GM23338 (cell line): Measurements from ENCODE around the gene SAMD7. TPM values are rescaled to one million over a fixed set of nuclear protein-coding genes. Genes with fewer than 3 reads are reported as not detected.

Experiments
- ATAC-seq: fragments of 200-7000 bp; cut with Tn5 transposase; 3 replicates; pipeline ENCODE4 v1.9.1; 2020
- DNase-seq: peaks from one replicate; pipeline ENCODE4 v3.0.0-alpha.2; 2015; ENCODE audit warnings: low spot score
- H2AFZ ChIP-seq: fragments of 200-600 bp; sonication (generic); 2 replicates; pipeline ENCODE4 v1.8.0; 2016; ENCODE audit warnings: antibody characterized with exemption, mild to moderate bottlenecking, moderate library complexity
- H3F3A ChIP-seq: fragments of 200-600 bp; sonication (generic); replicated peaks from 2 replicates; pipeline ENCODE4 v1.8.0; 2017; ENCODE audit warnings: antibody characterized with exemption, mixed run types, low read depth
- H3K27ac ChIP-seq: fragments of 200-600 bp; sonication (generic); 2 replicates; pipeline ENCODE4 v1.6.1; 2016; ENCODE audit warnings: low read depth
- H3K27me3 ChIP-seq: fragments of 200-600 bp; sonication (generic); 2 replicates; pipeline ENCODE4 v1.8.0; 2016; ENCODE audit warnings: mild to moderate bottlenecking, mixed run types, moderate library complexity; ENCODE audit not compliant: insufficient read depth
- H3K36me3 ChIP-seq: fragments of 200-600 bp; sonication (generic); 2 replicates; pipeline ENCODE4 v1.8.0; 2016; ENCODE audit warnings: mild to moderate bottlenecking; ENCODE audit not compliant: insufficient read depth
- H3K4me1 ChIP-seq: fragments of 200-600 bp; sonication (generic); 2 replicates; pipeline ENCODE4 v1.8.0; 2016; ENCODE audit warnings: mild to moderate bottlenecking, moderate library complexity; ENCODE audit not compliant: insufficient read depth
- H3K4me2 ChIP-seq: fragments of 200-600 bp; sonication (generic); 2 replicates; pipeline ENCODE4 v1.7.1; 2017; ENCODE audit warnings: mixed run types
- H3K4me3 ChIP-seq: fragments of 200-600 bp; sonication (generic); 2 replicates; pipeline ENCODE4 v1.6.1; 2016; ENCODE audit warnings: mixed run types
- H3K79me2 ChIP-seq: fragments of 200-600 bp; sonication (generic); replicated peaks from 2 replicates; pipeline ENCODE4 v1.8.0; 2017; ENCODE audit warnings: mild to moderate bottlenecking; ENCODE audit not compliant: insufficient read depth
- H3K9me2 ChIP-seq: fragments of 200-600 bp; sonication (generic); 2 replicates; pipeline ENCODE4 v1.8.0; 2017; ENCODE audit not compliant: insufficient read depth
- H4K20me1 ChIP-seq: fragments of 200-600 bp; sonication (generic); replicated peaks from 2 replicates; pipeline ENCODE4 v1.8.0; 2017; ENCODE audit warnings: mild to moderate bottlenecking; ENCODE audit not compliant: insufficient read depth
- H3K27ac Mint-ChIP-seq: 2 replicates; pipeline ENCODE4 v1.8.0; 2020; ENCODE audit warnings: inconsistent platforms, mild to moderate bottlenecking, moderate library complexity, mixed read lengths
- H3K27me3 Mint-ChIP-seq: 3 replicates; pipeline ENCODE4 v1.8.0; 2022; ENCODE audit warnings: low read depth, mild to moderate bottlenecking, moderate library complexity, mixed read lengths, inconsistent platforms; ENCODE audit not compliant: insufficient read depth, poor library complexity
- H3K36me3 Mint-ChIP-seq: 3 replicates; pipeline ENCODE4 v1.8.0; 2021; ENCODE audit warnings: low read depth, mild to moderate bottlenecking, inconsistent platforms, moderate library complexity, mixed read lengths
- H3K4me1 Mint-ChIP-seq: 3 replicates; pipeline ENCODE4 v1.8.0; 2020; ENCODE audit warnings: mild to moderate bottlenecking, inconsistent platforms, mixed read lengths
- H3K4me3 Mint-ChIP-seq: 3 replicates; pipeline ENCODE4 v1.8.0; 2021; ENCODE audit warnings: moderate library complexity, mild to moderate bottlenecking, inconsistent platforms, mixed read lengths
- H3K9me3 Mint-ChIP-seq: 3 replicates; pipeline ENCODE4 v1.8.0; 2020; ENCODE audit warnings: moderate library complexity, mild to moderate bottlenecking, inconsistent platforms, mixed read lengths
- CREB1 ChIP-seq: fragments of 250-450 bp; sonication (Bioruptor Pico); IDR thresholded peaks from 2 replicates; pipeline ENCODE4 v1.5.0; 2020; ENCODE audit warnings: low read depth, mild to moderate bottlenecking, moderate library complexity
- EZH2phosphoT487 ChIP-seq: fragments of 200-600 bp; sonication (generic); IDR thresholded peaks from one replicate; pipeline ENCODE4 v1.8.1; 2018; ENCODE audit warnings: antibody characterized with exemption; ENCODE audit not compliant: unreplicated experiment
- JUNB ChIP-seq: IDR thresholded peaks from one replicate; pipeline ENCODE4 v1.6.1; 2016; ENCODE audit warnings: antibody characterized with exemption; ENCODE audit not compliant: unreplicated experiment
- NANOG ChIP-seq: IDR thresholded peaks from 2 replicates; pipeline ENCODE4 v1.6.1; 2016; ENCODE audit warnings: antibody characterized with exemption, borderline replicate concordance
- POLR2AphosphoS5 ChIP-seq: IDR thresholded peaks from 2 replicates; pipeline ENCODE4 v1.6.1; 2016; ENCODE audit warnings: antibody characterized with exemption, low read depth
- STAT1 ChIP-seq: IDR thresholded peaks from one replicate; pipeline ENCODE4 v1.6.1; 2016; ENCODE audit warnings: antibody characterized with exemption; ENCODE audit not compliant: unreplicated experiment
- ZNF114 ChIP-seq: fragments of 250-450 bp; sonication (Bioruptor Pico); IDR thresholded peaks from 2 replicates; pipeline ENCODE4 v1.5.0; 2020; ENCODE audit warnings: mild to moderate bottlenecking, moderate library complexity
- ZNF331 ChIP-seq: fragments of 250-450 bp; sonication (Bioruptor Pico); IDR thresholded peaks from 2 replicates; pipeline ENCODE4 v1.5.0; 2020; ENCODE audit warnings: low read depth, mild to moderate bottlenecking, moderate library complexity
- polyA plus RNA-seq: library from polyadenylated mRNA; unstranded; fragments of >200 nt; fragmentation: Nextera tagmentation; extraction: Ambion mirVana; gene quantifications from 2 replicates; pipeline ENCODE4 v1.2.1, GENCODE V29; 2016
- total RNA-seq: library from RNA; depleted of rRNA; stranded (reverse); fragments of >200 nt; shearing (Covaris generic); gene quantifications from 2 replicates; pipeline ENCODE4 v1.2.3, GENCODE V29; 2014
- TF ChIP-seq, protein P1 (sequence below): IDR thresholded peaks from 2 replicates; pipeline ENCODE4 v1.6.1; 2016; ENCODE audit warnings: antibody characterized with exemption
- TF ChIP-seq, protein P2 (sequence below): IDR thresholded peaks from one replicate; pipeline ENCODE4 v1.6.1; 2018; ENCODE audit warnings: antibody characterized with exemption; ENCODE audit not compliant: unreplicated experiment
- TF ChIP-seq, protein P3 (sequence below): fragments of 250-450 bp; sonication (Bioruptor Pico); IDR thresholded peaks from 2 replicates; pipeline ENCODE4 v1.5.0; 2020; ENCODE audit warnings: mild to moderate bottlenecking, moderate library complexity
- TF ChIP-seq, protein P4 (sequence below), 2 experiments: fragments of 200-600 bp in 1 of 2; sonication (generic) in 1 of 2; conservative IDR thresholded peaks; 2 replicates each; pipeline versions ENCODE4 v1.5.1 to v1.6.1; 2016 to 2017; ENCODE audit warnings: antibody characterized with exemption in 2 of 2, low read depth in 2 of 2, mild to moderate bottlenecking in 2 of 2, moderate library complexity in 1 of 2

The SAMD7 gene
- total and polyA plus RNA-seq, 2 experiments from 2014 or later, result not detected

DNA sequence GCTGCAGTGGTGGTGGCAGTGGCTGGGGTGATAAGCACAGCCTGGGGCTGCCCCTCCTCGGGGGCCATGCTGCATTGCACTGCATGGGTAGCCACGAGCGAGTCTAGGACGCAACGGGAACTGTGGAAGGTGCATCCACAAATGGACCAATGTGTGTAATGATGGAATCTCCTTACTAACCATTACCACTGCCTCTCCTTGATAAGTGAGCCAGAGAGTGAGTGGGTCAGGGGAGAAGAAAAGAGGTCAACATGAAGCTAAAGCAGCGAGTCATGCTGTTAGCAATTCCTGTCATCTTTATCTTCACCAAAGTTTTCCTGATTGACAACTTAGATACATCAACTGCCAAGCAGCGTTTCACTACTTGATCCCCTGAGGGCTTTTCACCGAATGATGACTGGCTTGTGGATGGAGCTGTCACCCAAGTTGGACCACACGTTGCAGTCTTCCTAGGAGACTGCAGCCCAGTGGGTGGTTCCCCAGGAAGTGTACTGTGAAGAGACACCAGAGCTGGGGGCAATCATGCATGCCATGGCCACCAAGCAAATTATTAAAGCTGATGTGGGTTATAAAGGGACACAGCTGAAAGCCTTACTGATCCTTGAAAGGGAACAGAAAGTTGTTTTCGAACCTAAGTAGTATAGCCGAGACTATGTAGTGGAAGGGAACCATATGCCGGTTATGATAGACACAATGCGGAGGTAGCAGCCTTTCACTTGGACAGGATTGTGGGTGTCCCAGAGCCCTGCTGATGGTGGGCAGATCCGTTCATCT, 20.6 kb downstream of the SAMD7 start (continued):
- TF ChIP-seq JUNB, result no peak

DNA sequence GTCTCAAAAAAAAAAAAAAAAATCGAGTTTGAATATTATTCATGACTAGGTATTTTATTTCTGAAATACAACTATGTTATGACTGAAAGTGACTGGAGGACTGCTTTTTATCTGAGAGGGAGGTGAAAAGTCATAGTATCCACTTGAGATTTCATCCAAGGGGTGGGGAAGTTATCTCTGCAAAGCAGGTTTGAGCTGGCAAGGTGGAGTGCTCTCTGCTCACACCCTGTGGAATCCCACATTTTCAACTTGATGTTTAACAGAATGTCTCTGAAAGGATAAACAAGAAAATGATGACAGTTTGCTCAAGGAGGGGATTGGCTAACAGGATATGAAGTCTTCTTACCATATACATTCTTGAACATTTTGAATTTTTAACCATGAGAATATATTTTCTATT, 27.9 kb downstream of the SAMD7 start:
- Mint-ChIP-seq H3K4me1 (peaks cover 7% of the 10 kb centered on the region; the same call in 1 of the 3 replicates), H3K36me3 (no peaks in the 10 kb centered on the region), H3K27me3 (no peaks in the 10 kb centered on the region), H3K9me3 (peaks cover 3% of the 10 kb centered on the region; the same call in 1 of the 3 replicates), H3K4me3 (no peak overlapping the region), H3K27ac (no peak overlapping the region)
- H3K9me2 ChIP-seq, result no peaks in the 10 kb centered on the region
- no peaks in the 10 kb centered on the region; the same call in 1 of the 2 replicates for H3K36me3 ChIP-seq
- H4K20me1 ChIP-seq, result no peaks in the 10 kb centered on the region
- TF ChIP-seq NANOG (no peak), ZNF331 (no peak), CREB1 (CRISPR knock-in tag) (no peak), JUNB (no peak), ZNF114 (CRISPR knock-in tag) (no peak), POLR2AphosphoS5 (no peak), EZH2phosphoT487 (no peak), STAT1 (no peak)
- TF ChIP-seq, protein P1, sequence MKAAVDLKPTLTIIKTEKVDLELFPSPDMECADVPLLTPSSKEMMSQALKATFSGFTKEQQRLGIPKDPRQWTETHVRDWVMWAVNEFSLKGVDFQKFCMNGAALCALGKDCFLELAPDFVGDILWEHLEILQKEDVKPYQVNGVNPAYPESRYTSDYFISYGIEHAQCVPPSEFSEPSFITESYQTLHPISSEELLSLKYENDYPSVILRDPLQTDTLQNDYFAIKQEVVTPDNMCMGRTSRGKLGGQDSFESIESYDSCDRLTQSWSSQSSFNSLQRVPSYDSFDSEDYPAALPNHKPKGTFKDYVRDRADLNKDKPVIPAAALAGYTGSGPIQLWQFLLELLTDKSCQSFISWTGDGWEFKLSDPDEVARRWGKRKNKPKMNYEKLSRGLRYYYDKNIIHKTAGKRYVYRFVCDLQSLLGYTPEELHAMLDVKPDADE, result no peak
- TF ChIP-seq, protein P2, sequence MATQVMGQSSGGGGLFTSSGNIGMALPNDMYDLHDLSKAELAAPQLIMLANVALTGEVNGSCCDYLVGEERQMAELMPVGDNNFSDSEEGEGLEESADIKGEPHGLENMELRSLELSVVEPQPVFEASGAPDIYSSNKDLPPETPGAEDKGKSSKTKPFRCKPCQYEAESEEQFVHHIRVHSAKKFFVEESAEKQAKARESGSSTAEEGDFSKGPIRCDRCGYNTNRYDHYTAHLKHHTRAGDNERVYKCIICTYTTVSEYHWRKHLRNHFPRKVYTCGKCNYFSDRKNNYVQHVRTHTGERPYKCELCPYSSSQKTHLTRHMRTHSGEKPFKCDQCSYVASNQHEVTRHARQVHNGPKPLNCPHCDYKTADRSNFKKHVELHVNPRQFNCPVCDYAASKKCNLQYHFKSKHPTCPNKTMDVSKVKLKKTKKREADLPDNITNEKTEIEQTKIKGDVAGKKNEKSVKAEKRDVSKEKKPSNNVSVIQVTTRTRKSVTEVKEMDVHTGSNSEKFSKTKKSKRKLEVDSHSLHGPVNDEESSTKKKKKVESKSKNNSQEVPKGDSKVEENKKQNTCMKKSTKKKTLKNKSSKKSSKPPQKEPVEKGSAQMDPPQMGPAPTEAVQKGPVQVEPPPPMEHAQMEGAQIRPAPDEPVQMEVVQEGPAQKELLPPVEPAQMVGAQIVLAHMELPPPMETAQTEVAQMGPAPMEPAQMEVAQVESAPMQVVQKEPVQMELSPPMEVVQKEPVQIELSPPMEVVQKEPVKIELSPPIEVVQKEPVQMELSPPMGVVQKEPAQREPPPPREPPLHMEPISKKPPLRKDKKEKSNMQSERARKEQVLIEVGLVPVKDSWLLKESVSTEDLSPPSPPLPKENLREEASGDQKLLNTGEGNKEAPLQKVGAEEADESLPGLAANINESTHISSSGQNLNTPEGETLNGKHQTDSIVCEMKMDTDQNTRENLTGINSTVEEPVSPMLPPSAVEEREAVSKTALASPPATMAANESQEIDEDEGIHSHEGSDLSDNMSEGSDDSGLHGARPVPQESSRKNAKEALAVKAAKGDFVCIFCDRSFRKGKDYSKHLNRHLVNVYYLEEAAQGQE, result no peak
- TF ChIP-seq, protein P3, sequence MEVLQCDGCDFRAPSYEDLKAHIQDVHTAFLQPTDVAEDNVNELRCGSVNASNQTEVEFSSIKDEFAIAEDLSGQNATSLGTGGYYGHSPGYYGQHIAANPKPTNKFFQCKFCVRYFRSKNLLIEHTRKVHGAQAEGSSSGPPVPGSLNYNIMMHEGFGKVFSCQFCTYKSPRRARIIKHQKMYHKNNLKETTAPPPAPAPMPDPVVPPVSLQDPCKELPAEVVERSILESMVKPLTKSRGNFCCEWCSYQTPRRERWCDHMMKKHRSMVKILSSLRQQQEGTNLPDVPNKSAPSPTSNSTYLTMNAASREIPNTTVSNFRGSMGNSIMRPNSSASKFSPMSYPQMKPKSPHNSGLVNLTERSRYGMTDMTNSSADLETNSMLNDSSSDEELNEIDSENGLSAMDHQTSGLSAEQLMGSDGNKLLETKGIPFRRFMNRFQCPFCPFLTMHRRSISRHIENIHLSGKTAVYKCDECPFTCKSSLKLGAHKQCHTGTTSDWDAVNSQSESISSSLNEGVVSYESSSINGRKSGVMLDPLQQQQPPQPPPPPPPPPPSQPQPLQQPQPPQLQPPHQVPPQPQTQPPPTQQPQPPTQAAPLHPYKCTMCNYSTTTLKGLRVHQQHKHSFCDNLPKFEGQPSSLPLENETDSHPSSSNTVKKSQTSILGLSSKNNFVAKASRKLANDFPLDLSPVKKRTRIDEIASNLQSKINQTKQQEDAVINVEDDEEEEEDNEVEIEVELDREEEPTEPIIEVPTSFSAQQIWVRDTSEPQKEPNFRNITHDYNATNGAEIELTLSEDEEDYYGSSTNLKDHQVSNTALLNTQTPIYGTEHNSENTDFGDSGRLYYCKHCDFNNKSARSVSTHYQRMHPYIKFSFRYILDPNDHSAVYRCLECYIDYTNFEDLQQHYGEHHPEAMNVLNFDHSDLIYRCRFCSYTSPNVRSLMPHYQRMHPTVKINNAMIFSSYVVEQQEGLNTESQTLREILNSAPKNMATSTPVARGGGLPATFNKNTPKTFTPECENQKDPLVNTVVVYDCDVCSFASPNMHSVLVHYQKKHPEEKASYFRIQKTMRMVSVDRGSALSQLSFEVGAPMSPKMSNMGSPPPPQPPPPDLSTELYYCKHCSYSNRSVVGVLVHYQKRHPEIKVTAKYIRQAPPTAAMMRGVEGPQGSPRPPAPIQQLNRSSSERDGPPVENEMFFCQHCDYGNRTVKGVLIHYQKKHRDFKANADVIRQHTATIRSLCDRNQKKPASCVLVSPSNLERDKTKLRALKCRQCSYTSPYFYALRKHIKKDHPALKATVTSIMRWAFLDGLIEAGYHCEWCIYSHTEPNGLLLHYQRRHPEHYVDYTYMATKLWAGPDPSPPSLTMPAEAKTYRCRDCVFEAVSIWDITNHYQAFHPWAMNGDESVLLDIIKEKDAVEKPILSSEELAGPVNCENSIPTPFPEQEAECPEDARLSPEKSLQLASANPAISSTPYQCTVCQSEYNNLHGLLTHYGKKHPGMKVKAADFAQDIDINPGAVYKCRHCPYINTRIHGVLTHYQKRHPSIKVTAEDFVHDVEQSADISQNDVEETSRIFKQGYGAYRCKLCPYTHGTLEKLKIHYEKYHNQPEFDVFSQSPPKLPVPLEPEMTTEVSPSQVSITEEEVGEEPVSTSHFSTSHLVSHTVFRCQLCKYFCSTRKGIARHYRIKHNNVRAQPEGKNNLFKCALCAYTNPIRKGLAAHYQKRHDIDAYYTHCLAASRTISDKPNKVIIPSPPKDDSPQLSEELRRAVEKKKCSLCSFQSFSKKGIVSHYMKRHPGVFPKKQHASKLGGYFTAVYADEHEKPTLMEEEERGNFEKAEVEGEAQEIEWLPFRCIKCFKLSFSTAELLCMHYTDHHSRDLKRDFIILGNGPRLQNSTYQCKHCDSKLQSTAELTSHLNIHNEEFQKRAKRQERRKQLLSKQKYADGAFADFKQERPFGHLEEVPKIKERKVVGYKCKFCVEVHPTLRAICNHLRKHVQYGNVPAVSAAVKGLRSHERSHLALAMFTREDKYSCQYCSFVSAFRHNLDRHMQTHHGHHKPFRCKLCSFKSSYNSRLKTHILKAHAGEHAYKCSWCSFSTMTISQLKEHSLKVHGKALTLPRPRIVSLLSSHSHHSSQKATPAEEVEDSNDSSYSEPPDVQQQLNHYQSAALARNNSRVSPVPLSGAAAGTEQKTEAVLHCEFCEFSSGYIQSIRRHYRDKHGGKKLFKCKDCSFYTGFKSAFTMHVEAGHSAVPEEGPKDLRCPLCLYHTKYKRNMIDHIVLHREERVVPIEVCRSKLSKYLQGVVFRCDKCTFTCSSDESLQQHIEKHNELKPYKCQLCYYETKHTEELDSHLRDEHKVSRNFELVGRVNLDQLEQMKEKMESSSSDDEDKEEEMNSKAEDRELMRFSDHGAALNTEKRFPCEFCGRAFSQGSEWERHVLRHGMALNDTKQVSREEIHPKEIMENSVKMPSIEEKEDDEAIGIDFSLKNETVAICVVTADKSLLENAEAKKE, result no peak
- TF ChIP-seq, protein P4, sequence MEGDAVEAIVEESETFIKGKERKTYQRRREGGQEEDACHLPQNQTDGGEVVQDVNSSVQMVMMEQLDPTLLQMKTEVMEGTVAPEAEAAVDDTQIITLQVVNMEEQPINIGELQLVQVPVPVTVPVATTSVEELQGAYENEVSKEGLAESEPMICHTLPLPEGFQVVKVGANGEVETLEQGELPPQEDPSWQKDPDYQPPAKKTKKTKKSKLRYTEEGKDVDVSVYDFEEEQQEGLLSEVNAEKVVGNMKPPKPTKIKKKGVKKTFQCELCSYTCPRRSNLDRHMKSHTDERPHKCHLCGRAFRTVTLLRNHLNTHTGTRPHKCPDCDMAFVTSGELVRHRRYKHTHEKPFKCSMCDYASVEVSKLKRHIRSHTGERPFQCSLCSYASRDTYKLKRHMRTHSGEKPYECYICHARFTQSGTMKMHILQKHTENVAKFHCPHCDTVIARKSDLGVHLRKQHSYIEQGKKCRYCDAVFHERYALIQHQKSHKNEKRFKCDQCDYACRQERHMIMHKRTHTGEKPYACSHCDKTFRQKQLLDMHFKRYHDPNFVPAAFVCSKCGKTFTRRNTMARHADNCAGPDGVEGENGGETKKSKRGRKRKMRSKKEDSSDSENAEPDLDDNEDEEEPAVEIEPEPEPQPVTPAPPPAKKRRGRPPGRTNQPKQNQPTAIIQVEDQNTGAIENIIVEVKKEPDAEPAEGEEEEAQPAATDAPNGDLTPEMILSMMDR (conservative IDR thresholded peaks at IDR 0.05; ENCODE audit: low read depth in 2 of 2), result no peak
- H3K4me1 ChIP-seq, result no peaks in the 10 kb centered on the region; the same call in 1 of the 2 replicates
- H3K27me3 ChIP-seq, result no peaks in the 10 kb centered on the region
- H3K4me2 ChIP-seq, result no peak overlapping the region
- ATAC-seq (no peak), DNase-seq (no peak)
- no peak overlapping the region for H3K4me3 ChIP-seq
- 0 out of 2 replicates have a peak overlapping the region, but pooled peaks have one; percentile 76 for H2AFZ ChIP-seq
- H3K27ac ChIP-seq, result no peak overlapping the region
- no peaks in the 10 kb centered on the region for H3K79me2 ChIP-seq
- no peaks in the 10 kb centered on the region for H3F3A ChIP-seq
